ENCODE results near the gene CH25H.

Gene CH25H

GRCh38 chr10:89238956-89239644 lies 32.0 kb upstream of the CH25H start:
- Histone ChIP-seq H3K36me3 (peaks cover 0 to 35% (median 12%) of the 10 kb centered on the region in 3 donors), H3K9me3 (no peaks in the 10 kb centered on the region), H3K27me3 (no peaks in the 10 kb centered on the region), H3K4me3 (no peak overlapping the region), H3K4me1 (no peaks in the 10 kb centered on the region), H3K27ac (no peak overlapping the region)
- intact Hi-C loops (cut with DNase I; ENCODE audit: low total_unique reads), result no loop called here
- DNase-seq, result no peak
- TF ChIP-seq CTCF (IDR thresholded peaks at IDR 0.05), result no peak

DNA sequence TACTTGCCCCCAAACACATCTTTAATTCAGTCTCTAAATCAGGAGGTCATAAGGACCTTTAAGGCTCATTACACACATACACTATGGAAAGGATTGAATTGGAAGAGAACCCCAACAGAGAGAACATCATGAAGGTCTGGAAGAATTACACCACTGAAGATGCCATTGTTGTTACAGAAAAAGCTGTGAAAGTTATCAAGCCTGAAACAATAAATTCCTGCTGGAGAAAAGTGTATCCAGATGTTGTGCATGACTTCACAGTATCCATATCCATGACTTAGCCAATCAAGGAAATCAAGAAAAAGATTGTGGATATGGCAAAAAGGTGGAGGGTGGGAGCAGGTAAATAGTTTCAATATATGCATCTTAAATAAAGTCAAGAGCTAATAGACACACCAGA lies 30.7 kb upstream of the CH25H start:
- no peaks in the 10 kb centered on the region for H3K4me1 ChIP-seq
- TF ChIP-seq CTCF (IDR thresholded peaks at IDR 0.05), result no peak

GRCh38 chr10:89236226-89236797 lies 29.2 kb upstream of the CH25H start:
- no peaks in the 10 kb centered on the region for H3K27me3 ChIP-seq
- H3K9me3 ChIP-seq, result no peaks in the 10 kb centered on the region
- no peak overlapping the region for H3K4me3 ChIP-seq
- no peaks in the 10 kb centered on the region for H3K4me1 ChIP-seq
- H3K36me3 ChIP-seq, result peaks cover 0 to 31% (median 12%) of the 10 kb centered on the region in 3 donors
- intact Hi-C loops (cut with DNase I; ENCODE audit: low total_unique reads), result no loop called here
- no peak for DNase-seq
- no peak overlapping the region for H3K27ac ChIP-seq
- TF ChIP-seq CTCF (IDR thresholded peaks at IDR 0.05), result no peak

More for the DNA sequence above, 30.7 kb upstream of the CH25H start:
- peaks cover 0 to 30% (median 12%) of the 10 kb centered on the region in 3 donors for H3K36me3 ChIP-seq
- H3K27ac ChIP-seq, result no peak overlapping the region
- no peak for DNase-seq
- H3K4me3 ChIP-seq, result no peak overlapping the region
- no peaks in the 10 kb centered on the region for H3K27me3 ChIP-seq
- intact Hi-C loops (cut with DNase I; ENCODE audit: low total_unique reads), result no loop called here
- no peaks in the 10 kb centered on the region for H3K9me3 ChIP-seq

DNA sequence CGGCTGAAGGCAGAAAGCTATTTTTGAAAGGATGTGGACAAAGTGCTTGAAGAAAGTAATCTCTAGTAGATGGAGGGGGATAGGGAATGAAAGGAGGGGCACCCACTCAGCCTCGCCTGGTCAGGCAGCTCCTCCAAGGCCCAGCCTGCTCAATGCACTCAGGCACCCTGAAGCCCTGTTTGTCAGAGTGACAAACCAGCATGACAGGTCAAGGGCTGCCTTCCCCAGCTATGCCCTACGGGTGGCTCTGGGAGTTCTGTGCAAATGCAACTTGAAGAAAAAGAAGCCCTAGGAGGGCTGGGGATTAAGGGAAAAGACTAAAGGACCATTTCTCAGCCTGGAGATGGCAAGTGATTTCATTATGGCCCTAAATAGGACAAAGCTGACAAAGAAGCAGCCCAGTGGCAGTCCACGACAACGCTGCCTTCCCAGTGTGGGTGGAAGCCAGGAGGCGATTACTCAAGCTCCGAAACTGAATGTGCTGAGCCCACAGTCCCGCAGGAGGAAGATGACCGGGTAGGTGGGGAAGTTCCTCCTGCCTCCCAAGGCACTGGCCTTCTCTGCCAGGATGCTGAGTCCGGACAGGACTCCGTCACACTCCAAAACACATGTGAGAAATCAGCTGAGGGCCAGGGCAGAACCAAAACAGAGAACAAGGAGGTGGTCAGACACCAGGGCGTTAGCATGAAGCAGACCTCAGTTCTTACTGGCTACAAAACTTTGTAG lies 28.1 kb upstream of the CH25H start:
- intact Hi-C loops (cut with DNase I; ENCODE audit: low total_unique reads), result no loop called here
- H3K36me3 ChIP-seq, result peaks cover 0 to 25% (median 12%) of the 10 kb centered on the region in 3 donors
- H3K27me3 ChIP-seq, result no peaks in the 10 kb centered on the region
- peak; percentile 68 to 83 for DNase-seq
- TF ChIP-seq CTCF (IDR thresholded peaks at IDR 0.05), result no peak
- H3K4me1 ChIP-seq, result no peaks in the 10 kb centered on the region
- no peak overlapping the region for H3K27ac ChIP-seq
- no peaks in the 10 kb centered on the region for H3K9me3 ChIP-seq
- no peak overlapping the region for H3K4me3 ChIP-seq

GRCh38 chr10:89233033-89233432 lies 25.9 kb upstream of the CH25H start:
- no peak for TF ChIP-seq CTCF (IDR thresholded peaks at IDR 0.05)
- Histone ChIP-seq H3K4me3 (no peak overlapping the region), H3K27me3 (no peaks in the 10 kb centered on the region), H3K27ac (no peak overlapping the region), H3K4me1 (no peaks in the 10 kb centered on the region), H3K9me3 (no peaks in the 10 kb centered on the region), H3K36me3 (peaks cover 6 to 12% (median 9%) of the 10 kb centered on the region in 3 donors)
- no peak for DNase-seq
- intact Hi-C loops (cut with DNase I; ENCODE audit: low total_unique reads), result no loop called here
